Dedifferentiated amniotic fluid mesenchymal stem cell (primary cell): ENCODE results near the gene CDC26.
"Not testable (repeated sequence)": the region's sequence is repeated elsewhere in the genome, so short reads cannot be mapped to it uniquely, and the experiment has no call there.

ENCODE experiments used
- DNase-seq: peaks from one replicate; pipeline ENCODE4 v3.0.0-alpha.2; 2016; ENCODE audit errors: extremely low spot score

CDC26 gene

DNA sequence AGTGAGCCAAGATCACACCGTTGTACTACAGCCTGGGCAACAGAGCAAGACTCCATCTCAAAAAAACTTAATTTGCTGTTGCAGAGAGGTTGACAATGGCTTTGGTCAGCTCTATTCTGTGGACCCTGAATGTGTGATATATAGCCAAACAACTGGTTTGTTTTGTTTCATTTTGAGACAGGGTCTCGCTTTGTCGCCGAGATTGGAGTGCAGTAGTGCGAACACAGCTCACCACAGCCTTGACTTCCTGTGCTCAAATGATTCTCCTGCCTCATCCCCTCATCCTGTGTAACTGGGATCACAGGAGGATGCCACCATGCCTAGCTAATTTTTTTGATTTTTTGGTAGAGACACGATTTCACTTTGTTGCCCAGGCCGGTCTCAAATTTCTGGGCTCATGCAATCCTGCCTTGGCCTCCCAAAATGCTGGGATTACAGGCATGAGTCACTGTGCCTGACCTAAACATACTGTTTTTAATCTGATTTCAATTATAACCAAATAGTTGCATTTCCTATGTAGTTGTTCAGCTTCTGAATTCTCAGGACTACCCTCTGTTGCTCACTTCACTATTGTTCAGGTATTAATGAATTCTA lies 18.0 kb upstream of the CDC26 start:
- DNase-seq = peak; percentile 82

DNA sequence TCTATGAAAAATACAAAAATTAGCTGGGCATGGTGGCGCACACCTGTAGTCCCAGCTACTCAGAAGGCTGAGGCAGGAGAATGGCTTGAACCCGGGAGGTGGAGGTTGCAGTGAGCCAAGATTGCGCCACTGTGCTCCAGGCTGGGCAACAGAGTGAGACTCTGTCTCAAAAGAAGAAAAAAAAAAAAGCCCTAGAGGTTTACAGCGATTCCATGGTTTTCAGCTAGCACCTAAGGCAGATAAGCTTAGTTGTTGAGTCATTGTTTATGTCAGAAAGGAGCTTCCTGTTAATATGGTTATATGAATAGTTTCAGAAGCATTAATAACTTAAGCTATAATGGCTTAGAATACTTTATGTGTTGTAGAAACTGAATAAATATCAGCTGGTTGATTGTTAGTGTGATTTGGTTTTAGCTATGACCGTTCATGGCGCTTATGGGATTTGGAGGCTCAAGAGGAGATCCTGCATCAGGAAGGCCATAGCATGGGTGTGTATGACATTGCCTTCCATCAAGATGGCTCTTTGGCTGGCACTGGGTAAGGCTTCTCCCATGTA lies 14.8 kb upstream of the CDC26 start:
- no peak for DNase-seq

DNA sequence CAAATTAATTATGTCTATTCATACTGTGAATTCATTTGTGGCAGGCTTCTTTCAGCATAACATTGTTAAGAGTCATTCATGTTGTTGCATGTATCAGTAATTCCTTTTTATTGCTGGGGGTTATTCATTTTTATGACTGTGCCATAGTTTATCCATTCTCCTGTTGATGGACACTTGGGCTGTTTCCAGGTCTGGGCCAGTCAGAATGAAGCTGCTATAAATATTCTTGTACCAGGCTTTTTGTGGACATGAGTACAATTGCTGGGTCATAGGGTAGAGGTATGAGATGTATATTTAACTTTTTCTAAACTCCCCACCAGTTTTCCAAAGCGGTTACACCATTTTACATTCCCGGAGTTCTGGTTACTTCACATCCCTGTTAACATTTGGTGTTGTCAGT lies 13.7 kb upstream of the CDC26 start:
- DNase-seq = no peak

DNA sequence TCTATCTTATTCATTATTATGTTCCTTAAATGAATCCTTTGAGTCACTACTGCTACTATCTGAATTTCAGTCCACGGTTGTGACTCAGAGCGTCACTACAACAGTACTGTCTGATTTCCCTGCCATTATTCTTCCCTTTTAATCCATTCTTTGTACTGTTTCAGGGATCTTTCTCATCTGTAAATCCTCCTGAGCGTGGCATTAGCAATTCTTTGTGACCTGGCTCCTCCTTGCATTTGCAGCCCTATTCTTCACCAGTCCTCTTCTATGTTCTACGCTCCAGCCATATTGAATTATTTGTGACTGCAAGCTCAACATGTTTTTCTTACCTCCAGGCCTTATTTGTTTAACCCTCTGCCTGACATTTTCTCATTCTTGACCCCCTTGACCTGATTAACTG lies 6.0 kb upstream of the CDC26 start:
- DNase-seq = no peak

DNA sequence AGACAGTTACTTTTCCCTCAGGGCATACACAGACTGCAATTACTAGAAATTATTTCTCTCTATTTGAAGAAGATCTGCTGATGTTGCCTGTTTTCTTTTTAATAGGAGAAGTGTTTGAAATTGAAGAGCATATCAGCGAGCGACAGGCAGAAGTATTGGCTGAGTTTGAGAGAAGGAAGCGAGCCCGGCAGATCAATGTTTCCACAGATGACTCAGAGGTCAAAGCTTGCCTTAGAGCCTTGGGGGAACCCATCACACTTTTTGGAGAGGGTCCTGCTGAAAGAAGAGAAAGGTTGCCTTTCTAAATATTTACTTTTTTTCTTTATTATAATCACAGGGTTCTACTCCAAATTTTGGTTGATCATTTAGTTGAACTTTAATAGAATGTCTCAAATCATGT lies 3.5 kb upstream of the CDC26 start:
- no peak for DNase-seq

DNA sequence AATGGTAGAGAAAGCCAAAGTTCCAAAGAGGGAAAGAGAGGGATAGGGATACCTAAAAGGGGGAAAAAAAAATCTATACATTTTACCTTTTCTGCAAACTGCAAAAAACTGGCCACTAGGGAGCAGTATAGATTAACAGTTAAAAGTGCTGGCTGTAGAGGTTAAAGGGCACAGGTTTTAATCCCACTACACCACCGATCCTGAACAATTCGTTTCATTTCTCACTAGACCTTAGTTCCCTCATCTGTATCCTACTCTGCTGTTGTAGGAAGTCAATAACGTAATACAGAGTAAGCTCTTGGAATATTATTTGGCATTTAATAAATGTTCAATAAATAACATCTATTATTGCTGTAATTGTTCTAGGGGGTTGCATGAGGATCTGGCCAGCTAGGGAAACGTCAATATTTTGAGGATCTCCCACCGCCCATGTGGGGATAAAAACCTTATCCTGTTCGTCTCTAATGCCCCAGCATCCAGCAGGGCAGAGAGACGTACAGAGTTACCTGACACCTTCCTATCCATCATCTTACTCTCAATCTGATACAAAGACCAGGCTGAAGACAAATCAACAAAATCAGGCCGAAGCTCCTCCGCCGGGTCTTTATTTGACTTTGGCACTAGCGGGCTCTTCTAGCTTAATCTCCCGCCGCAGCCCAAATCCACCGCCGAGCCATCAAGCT lies 757 bp downstream of the CDC26 start:
- DNase-seq = peak; percentile 67

DNA sequence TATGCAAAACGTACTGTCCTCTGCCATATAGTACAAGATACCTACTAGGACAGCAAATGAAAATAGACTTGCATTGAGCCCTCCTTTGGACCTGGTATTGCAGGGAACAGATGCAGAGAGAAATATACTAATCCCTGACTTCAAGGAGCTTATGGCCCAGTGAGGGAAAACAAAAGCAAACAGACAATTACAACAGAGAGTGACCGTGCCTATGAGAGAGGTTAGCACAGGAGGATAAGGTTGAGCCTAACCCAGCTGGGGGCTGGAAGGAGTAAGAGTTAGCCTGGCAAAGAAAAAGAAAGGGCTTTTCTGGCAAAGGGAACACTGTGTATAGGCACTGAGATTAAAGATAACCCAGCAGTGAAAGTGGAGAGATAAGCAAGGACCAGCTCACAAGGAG lies 5.5 kb downstream of the CDC26 start:
- no peak for DNase-seq

GRCh38 chr9:113269355-113269754 lies 6.0 kb downstream of the CDC26 start:
- no peak for DNase-seq

DNA sequence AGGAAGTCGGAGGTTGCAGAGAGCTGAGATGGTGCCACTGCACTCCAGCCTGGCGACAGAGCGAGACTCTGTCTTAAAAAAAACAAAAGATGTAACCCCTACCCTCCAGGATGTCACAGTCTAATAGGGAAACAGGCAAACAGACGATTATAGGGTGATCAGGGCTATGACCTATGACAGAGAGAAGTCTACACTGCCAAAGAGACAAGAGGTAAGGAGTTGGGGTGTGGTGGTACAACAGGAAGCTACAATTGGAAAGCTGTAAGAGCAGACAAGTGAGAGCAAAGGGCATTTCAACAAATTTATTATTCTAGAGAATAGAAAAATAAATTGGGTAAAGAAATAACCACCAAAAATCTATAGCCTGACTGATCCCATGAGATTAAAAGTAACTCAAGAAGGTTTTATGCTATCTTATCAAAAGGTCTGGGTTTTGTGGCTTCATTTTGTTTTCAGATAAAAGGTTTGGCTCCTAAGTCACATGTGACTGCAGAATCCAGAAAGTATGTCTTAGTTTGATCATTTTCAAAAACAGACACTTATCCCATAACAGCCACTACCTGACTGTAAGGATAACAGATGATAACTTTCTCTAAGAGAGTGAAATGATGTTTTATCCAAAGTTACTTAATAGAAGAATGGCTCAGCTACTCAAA lies 7.3 kb downstream of the CDC26 start:
- DNase-seq = no peak

GRCh38 chr9:113266174-113266573 lies 9.2 kb downstream of the CDC26 start:
- no peak for DNase-seq

DNA sequence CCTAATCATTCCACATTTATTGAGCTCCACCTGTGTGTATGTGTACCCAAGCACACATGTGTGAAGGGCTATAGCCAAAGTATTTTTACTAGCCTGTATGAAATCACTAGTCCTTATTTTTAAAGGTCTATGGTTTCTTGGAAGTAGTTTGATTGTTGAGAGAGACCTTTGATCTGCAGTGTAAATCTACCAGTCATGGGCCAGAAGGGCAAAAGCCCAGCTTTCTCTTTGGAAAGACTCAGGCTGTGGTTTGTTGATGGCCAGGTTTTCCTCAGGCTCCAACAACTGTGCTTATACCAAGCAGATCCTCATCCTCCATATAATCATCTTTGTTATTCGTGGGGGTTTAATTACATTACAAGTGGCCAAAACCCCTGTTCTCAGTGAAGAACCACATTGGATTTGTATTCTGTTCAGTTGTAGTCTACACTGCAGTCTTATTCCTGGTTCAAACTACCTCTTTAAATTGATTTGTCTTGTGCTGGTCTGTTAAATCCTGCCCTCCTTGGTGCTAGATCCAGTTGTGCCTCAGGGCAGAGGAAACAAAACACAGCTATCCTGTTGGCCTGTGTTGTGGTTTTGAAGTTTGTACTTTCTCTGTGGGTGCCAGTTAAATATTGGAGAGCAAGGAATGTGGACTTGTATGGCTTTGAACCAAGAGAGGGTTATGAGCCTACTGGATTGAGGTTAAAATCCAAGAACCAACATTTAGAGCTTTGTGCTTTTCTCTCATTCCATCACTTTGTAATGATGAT lies 13.3 kb downstream of the CDC26 start:
- no peak for DNase-seq

DNA sequence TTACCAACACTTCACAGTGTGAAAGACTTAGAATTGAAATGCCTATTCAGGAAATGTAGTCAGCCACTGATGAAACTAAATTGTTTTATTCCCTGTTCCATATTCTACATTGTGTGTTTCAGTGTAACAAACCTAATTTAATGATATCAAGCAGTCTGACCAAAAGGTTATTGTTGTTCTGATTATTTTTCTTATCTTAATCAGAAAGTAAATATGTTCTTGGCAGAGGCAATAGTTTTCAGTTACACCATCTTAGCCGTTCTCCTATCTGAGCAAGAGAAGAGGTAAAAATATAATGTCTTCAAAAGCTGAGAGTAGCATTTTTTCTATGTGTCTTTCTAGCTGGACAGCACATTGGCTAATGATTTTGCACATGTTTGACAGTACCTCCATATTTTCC lies 17.1 kb downstream of the CDC26 start:
- DNase-seq = no peak

DNA sequence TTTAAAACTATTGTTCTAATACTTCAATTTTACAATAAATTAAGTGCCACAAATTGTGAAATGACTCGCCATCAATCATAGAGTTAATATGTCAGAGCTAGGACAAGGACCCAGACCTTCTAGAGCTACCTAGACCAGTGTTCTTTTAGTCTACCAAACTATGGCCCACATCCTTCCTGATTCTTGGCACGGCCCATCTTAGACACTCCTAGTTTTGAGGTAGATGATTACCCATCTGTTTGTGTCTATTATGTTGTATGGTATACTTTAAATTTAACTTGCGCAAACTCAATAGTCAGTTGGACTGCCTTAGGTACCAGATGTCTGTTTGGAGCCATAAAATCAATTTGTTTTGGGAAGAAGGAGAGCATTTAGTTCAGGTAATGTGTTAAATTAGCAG lies 17.5 kb downstream of the CDC26 start:
- DNase-seq = no peak

DNA sequence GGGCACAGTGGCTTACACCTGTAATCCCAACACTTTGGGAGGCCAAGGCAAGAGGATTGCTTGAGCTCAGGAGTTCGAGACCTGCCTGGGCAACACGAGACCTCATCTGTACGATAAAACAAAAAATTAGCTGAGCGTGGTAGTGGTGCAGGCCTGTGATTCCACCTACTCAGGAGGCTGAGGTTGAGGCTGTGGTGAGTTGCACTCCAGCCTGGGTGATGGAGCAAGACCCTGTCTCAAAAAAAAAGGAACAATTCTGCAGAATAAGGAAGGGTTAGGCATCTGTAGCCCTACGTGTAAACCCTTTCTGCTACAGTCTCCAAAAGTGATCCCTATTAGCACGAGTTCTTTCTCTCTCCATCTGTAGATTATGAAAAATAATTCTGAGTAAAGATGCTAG lies 19.9 kb downstream of the CDC26 start:
- no peak for DNase-seq

DNA sequence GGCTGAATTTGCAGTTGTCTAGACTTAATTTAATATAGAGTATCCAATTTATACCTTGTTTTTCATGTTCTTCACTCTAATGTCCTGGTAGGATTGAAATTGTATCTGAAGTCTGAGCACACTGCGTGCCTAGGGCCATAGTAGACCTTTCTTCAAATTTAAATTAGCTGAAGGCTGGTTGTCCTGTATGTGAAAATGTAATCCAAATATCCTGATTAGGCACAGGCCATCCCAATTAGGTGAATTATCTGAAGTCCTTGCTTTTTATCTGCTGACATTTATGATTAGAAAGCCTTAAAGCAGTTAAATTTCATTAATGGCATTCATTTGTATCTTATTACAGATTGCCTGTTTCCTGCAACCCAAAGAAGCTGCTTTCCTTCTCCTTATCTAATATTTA lies 20.4 kb downstream of the CDC26 start:
- no peak for DNase-seq

DNA sequence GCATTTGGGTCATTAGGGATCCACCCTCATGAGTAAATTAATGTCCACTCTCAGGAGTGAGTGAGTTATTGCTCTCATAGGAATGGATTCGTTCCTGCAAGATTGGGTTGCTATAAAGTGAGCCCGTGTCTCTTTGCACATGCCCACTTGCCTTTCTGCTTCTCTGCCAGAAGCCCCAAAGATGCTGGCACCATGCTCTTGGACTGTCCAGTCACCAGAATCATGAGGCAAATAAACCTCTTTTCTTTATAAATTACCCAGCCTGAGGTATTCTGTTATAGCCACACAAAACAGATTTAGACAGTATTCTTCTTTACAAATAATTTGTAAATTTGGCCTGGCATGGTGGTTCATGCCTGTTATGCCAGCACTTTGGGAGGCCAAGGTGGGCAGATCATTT lies 24.6 kb downstream of the CDC26 start:
- DNase-seq = no peak

- DNase-seq = not testable (repeated sequence)
Measured at GRCh38 chr9:113249661-113250060, 25.7 kb downstream of the CDC26 start.

DNA sequence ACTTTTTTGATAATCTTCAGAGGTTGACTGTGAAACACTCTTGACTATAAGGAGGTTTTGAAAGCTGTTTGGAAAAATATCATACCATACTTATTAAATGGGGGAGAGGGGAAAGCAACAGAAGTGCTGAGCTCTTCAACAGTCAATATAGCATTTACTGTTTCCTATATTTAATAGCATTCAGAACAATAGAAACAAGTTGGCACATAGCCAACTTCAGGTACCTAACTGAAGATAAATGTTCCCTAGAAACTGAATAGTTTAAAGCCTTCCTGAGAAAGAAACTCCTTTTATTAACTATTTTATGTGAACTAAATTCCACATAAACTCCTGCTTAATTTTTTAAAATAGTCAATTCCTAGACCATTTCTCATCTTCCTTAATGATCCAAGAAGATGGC lies 27.7 kb downstream of the CDC26 start:
- no peak for DNase-seq

DNA sequence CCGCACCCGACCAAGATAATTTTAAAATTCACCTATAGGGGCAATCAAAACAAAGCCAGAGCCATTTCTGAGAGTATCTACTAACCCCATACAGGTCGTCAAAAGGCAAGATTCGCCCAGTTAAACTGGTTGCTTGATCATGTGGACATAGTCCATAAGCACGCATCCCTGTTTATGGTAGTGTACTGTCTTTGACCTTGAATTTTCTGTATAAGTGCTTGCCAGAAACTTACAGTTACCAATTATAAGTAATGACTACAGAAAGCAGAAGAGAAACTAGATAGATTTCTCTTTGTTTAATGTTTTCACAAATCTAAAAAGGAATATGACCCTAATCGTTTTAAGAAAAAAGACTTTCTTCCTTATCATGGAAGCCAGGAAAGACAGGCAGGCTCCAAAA lies 28.4 kb downstream of the CDC26 start:
- DNase-seq = no peak

GRCh38 chr9:113245894-113246293 lies 29.5 kb downstream of the CDC26 start:
- no peak for DNase-seq

- no peak for DNase-seq
Measured at GRCh38 chr9:113244556-113244955, 30.8 kb downstream of the CDC26 start.

DNA sequence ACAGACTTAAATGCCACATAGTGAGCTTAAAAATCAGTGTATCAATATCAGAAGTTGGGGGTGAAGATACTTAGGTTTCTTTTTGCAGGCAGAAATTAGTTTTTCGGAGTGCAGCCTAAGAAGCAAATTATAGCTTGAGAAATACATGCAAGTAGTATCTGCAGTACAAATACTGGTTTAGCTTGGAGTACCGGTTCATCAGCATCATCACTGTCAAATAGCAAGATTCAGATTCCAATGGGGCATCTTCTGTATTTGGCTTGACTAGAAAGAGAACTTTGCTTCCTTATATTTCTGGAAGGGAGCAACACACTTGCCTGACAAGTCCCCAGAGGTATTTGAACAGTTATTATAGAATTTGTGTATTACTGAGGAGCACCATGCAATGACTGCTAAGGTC lies 34.2 kb downstream of the CDC26 start:
- no peak for DNase-seq

- DNase-seq = no peak
Measured at GRCh38 chr9:113238859-113239232, 36.5 kb downstream of the CDC26 start.
